ENCODE measurements around the gene GTF3C5.

The GTF3C5 gene

DNA sequence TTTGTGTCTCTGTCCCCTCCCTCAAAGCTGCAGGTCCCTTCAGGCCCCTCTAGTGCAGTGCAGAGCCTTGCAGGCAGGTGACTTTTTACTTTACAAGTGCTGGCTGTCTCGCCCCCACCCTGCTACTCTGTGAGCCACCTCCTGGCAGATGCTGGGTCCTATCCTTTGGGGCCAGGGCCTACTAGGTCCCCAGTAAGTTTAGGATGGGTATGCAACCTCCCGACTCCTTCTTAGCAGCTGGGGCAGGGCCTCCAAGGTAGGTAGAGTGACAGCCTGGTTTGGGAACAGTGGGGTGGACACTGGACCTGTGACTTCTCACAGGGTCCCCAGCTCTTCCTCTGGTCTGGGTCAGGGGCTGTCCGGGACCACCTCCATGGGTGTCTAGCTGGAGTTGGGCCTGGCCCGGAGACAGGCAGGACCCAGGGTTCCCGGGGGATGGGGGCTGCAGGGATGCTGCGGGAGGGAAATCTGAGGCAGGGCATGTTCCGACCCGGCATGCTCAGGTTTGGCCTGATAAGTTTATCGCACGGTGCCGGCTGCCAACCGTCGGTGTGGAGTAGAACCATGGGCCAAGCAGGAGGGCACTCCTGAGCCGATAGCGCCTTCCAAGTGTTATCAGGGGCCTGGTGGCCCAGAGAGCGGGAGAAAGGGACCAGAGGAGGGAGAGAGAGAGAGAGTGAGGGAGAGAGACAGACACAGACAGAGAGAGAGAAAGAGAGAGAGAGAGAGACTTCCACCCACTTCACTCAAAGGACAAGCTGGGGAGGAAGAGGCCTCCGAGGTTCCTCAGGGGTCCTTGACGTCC is 31.8 kb upstream of the GTF3C5 start:
- Histone ChIP-seq H3K9me3 (ENCODE audit: control insufficient read depth, insufficient read depth, low read length) (no peaks in the 10 kb centered on the region), H3K9me2 (replicated peaks; ENCODE audit: control insufficient read depth, low read length) (no peaks in the 10 kb centered on the region), H4K20me1 (ENCODE audit: control insufficient read depth, insufficient read depth, low read depth, low read length) (no peaks in the 10 kb centered on the region), H3F3A (ENCODE audit: control insufficient read depth, insufficient read depth) (no peaks in the 10 kb centered on the region), H3K4me2 (ENCODE audit: low read length) (no peak overlapping the region), H3K36me3 (ENCODE audit: control insufficient read depth, low read length) (no peaks in the 10 kb centered on the region), H3K27me3 (ENCODE audit: control insufficient read depth, low read length) (peaks cover 39% of the 10 kb centered on the region), H3K27ac (ENCODE audit: low read depth, low read length) (no peak overlapping the region), H3K79me2 (ENCODE audit: control insufficient read depth, low read length) (no peaks in the 10 kb centered on the region), H3K4me1 (ENCODE audit: control insufficient read depth, low read length) (peaks cover 13% of the 10 kb centered on the region), H3K4me3 (ENCODE audit: low read length) (no peak overlapping the region)
- TF ChIP-seq EZH2phosphoT487 (IDR thresholded peaks at IDR 0.05; ENCODE audit: borderline replicate concordance, low read length), result no peak
- TF ChIP-seq, protein P1, sequence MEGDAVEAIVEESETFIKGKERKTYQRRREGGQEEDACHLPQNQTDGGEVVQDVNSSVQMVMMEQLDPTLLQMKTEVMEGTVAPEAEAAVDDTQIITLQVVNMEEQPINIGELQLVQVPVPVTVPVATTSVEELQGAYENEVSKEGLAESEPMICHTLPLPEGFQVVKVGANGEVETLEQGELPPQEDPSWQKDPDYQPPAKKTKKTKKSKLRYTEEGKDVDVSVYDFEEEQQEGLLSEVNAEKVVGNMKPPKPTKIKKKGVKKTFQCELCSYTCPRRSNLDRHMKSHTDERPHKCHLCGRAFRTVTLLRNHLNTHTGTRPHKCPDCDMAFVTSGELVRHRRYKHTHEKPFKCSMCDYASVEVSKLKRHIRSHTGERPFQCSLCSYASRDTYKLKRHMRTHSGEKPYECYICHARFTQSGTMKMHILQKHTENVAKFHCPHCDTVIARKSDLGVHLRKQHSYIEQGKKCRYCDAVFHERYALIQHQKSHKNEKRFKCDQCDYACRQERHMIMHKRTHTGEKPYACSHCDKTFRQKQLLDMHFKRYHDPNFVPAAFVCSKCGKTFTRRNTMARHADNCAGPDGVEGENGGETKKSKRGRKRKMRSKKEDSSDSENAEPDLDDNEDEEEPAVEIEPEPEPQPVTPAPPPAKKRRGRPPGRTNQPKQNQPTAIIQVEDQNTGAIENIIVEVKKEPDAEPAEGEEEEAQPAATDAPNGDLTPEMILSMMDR (IDR thresholded peaks at IDR 0.05; ENCODE audit: low read depth, low read length, poor library complexity, severe bottlenecking), result no peak

DNA sequence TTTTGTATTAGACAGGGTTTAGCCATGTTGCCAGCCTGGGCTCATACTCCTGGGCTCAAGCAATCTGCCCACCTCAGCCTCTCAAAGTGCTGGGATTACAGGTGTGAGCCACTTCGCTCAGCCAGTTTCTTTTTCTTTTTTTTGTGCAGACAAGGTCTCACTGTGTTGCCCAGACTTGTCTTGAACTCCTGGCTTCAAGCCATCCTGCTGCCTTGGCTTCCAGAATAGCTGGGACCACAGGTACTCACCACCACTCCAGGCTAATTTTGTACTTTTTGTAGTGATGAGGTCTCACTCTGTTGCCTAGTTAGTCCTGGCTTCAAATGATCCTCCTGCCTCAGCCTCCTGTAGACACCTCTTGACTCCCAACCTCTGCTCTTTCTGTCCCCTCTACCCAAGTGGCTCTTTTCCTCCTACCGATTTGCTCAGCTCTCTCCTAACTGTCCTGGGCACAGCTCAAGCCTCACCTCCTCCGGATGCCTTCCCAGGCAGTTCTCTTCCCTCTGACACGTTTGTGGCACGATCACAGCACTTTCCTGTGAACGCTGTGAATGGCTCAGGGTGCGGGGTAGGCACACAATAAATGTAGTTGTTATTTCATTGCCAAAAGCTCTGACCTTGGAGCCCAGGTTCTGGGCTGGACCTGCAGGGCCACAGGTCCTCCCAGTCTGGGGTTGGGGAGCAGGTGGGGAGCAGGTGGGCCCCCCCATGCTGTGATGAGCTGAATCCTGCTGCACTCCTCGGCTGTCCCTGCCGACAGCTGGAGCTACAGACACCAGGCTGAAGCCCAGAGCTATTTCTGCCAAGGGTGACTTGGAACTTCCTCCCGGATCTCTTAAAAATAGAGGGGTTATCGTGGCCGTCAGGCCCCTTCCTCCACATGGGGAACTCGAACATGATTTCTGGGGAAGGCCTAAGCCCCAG is 28.4 kb upstream of the GTF3C5 start:
- no peak overlapping the region for H3K27ac ChIP-seq (ENCODE audit: low read depth, low read length)

DNA sequence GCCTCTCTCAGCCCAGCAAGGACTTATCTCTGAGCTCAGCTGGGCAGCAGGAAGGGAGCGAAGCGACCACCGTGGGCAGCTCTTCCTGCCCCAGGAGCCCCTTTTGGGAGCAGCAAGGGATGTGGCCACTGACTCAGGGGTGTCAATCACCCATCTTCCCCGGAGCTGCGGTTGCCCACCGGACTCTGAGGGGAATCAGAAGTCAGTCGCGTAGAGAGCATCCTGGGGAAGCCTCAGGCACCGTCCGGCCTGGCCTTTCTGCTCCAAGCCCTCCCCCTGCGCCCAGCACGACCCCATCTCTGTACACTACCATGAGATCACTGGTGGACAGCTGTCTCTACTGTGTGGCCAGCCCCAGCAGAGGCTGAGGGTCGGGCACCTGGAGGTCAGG is 27.7 kb upstream of the GTF3C5 start:
- no peak overlapping the region for H3K27ac ChIP-seq (ENCODE audit: low read depth, low read length)
- no peaks in the 10 kb centered on the region for H3F3A ChIP-seq (ENCODE audit: control insufficient read depth, insufficient read depth)
- no peak overlapping the region for H3K4me3 ChIP-seq (ENCODE audit: low read length)
- H3K4me2 ChIP-seq (ENCODE audit: low read length), result no peak overlapping the region
- H3K36me3 ChIP-seq (ENCODE audit: control insufficient read depth, low read length), result no peaks in the 10 kb centered on the region
- no peaks in the 10 kb centered on the region for H3K9me3 ChIP-seq (ENCODE audit: control insufficient read depth, insufficient read depth, low read length)
- peaks cover 40% of the 10 kb centered on the region for H3K27me3 ChIP-seq (ENCODE audit: control insufficient read depth, low read length)
- no peaks in the 10 kb centered on the region for H3K79me2 ChIP-seq (ENCODE audit: control insufficient read depth, low read length)
- no peak for TF ChIP-seq EZH2phosphoT487 (IDR thresholded peaks at IDR 0.05; ENCODE audit: borderline replicate concordance, low read length)
- TF ChIP-seq, protein P1 (IDR thresholded peaks at IDR 0.05; ENCODE audit: low read depth, low read length, poor library complexity, severe bottlenecking), result no peak
- no peaks in the 10 kb centered on the region for H3K4me1 ChIP-seq (ENCODE audit: control insufficient read depth, low read length)
- H3K9me2 ChIP-seq (replicated peaks; ENCODE audit: control insufficient read depth, low read length), result no peaks in the 10 kb centered on the region
- no peaks in the 10 kb centered on the region for H4K20me1 ChIP-seq (ENCODE audit: control insufficient read depth, insufficient read depth, low read depth, low read length)

More for the DNA sequence above, 28.4 kb upstream of the GTF3C5 start:
- Histone ChIP-seq H3K27me3 (ENCODE audit: control insufficient read depth, low read length) (peaks cover 41% of the 10 kb centered on the region), H3K9me3 (ENCODE audit: control insufficient read depth, insufficient read depth, low read length) (no peaks in the 10 kb centered on the region), H3K4me2 (ENCODE audit: low read length) (no peak overlapping the region), H3K4me1 (ENCODE audit: control insufficient read depth, low read length) (no peaks in the 10 kb centered on the region), H3K36me3 (ENCODE audit: control insufficient read depth, low read length) (no peaks in the 10 kb centered on the region), H3K9me2 (replicated peaks; ENCODE audit: control insufficient read depth, low read length) (no peaks in the 10 kb centered on the region), H4K20me1 (ENCODE audit: control insufficient read depth, insufficient read depth, low read depth, low read length) (no peaks in the 10 kb centered on the region), H3K4me3 (ENCODE audit: low read length) (no peak overlapping the region), H3K79me2 (ENCODE audit: control insufficient read depth, low read length) (no peaks in the 10 kb centered on the region), H3F3A (ENCODE audit: control insufficient read depth, insufficient read depth) (no peaks in the 10 kb centered on the region)
- no peak for TF ChIP-seq EZH2phosphoT487 (IDR thresholded peaks at IDR 0.05; ENCODE audit: borderline replicate concordance, low read length)
- TF ChIP-seq, protein P1 (IDR thresholded peaks at IDR 0.05; ENCODE audit: low read depth, low read length, poor library complexity, severe bottlenecking), result no peak

Data from DOHH2 (cell line).